Measurements from ENCODE around the gene ADIRF.
"Not testable (repeated sequence)": the region's sequence is repeated elsewhere in the genome, so short reads cannot be mapped to it uniquely, and the experiment has no call there.

ADIRF gene

DNA sequence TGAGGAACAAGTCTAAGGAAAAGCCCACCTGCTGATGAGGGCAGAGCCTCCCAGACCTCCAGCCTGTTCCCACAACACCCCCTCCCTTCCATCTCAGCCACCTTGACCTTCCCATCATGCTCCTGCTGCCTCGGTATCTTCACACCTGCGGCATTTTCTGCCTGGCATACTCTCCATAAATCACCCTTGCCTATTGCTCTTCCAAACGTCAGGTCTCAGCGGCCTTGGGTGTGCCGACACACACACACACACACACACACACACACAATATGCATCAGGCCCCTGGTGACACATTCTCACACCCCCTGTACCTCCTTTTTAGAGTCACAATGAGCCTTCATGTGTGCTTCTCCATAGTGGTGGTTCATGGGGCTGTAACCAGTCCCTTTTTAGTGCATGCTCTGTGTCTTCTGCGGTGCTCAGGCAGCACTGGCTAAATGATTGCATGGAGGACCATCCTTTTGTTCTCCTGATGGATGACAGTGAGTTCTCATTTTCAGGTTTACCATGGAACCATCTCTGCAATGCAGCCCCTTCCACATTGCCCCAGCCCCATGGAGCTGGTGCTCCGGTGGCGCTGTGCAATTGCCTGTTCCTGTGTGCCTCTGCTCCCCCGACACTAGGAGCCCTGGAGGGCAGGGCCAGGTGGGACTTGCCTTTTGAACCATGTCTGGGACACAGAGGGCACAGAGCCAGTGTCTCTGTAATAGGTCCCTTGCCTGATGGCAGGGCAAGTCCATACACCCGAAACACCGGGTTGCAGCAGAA is 4.5 kb downstream of the ADIRF start:
- no peak overlapping the region for H3K4me3 ChIP-seq (ENCODE audit: low read depth, low read length)
- DNase-seq (ENCODE audit: low read depth): no peak

DNA sequence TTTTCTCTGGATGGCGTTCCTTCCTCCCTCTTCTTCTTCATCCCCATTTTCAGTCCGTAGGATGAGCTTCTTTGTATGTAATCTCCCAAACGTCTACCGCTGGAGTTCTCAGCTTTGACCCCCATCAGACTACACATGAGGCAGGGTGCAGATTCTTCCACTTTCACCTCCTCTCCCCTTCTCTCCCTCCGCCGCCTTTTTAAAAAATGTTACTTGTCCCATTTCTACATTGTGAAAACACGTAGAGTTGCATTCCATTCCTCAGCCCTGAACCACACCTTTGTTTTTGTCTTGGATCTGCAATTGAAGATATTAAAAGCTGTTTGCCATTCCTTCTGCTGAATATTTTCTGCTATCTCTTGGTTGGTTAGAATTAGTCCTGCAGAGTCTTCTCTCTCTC is 6.2 kb downstream of the ADIRF start:
- TF ChIP-seq, protein P1, sequence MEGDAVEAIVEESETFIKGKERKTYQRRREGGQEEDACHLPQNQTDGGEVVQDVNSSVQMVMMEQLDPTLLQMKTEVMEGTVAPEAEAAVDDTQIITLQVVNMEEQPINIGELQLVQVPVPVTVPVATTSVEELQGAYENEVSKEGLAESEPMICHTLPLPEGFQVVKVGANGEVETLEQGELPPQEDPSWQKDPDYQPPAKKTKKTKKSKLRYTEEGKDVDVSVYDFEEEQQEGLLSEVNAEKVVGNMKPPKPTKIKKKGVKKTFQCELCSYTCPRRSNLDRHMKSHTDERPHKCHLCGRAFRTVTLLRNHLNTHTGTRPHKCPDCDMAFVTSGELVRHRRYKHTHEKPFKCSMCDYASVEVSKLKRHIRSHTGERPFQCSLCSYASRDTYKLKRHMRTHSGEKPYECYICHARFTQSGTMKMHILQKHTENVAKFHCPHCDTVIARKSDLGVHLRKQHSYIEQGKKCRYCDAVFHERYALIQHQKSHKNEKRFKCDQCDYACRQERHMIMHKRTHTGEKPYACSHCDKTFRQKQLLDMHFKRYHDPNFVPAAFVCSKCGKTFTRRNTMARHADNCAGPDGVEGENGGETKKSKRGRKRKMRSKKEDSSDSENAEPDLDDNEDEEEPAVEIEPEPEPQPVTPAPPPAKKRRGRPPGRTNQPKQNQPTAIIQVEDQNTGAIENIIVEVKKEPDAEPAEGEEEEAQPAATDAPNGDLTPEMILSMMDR (conservative IDR thresholded peaks at IDR 0.05; ENCODE audit: low read depth, low read length): no peak
- no peak overlapping the region for H3K4me3 ChIP-seq (ENCODE audit: low read depth, low read length)
- DNase-seq (ENCODE audit: low read depth): no peak

More for the DNA sequence above, 4.5 kb downstream of the ADIRF start:
- TF ChIP-seq, protein P1 (conservative IDR thresholded peaks at IDR 0.05; ENCODE audit: low read depth, low read length): no peak

DNA sequence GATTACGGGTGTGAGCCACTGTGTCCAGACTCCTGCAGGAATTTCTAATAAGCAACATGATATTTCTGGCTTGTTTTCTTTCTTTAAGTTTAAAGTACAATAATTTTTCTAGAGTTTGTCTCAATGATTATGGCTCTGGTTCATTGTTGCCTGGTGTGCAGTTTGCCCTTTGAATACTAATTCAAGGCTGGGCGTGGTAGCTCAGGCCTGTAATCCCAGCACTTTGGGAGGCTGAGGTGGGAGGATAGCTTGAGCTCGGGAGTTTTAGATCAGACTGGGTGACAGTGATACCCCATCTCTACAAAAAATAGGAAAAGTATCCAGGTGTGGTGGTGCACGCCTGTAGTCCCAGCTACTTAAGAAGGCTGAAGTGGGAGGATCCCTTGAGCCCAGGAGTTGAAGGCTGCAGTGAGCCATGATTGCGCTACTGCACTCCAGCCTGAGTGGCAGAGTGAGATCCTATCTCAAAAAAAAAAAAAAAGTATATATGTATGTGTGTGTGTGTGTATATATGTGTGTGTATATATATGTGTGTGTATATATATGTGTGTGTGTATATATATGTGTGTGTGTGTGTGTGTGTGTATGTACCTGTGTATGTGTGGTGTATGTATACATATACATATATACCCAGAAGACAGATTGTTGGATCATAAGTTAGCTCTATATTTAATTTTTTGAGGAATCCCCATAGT is 8.2 kb downstream of the ADIRF start:
- no peak for DNase-seq (ENCODE audit: low read depth)
- TF ChIP-seq, protein P1 (conservative IDR thresholded peaks at IDR 0.05; ENCODE audit: low read depth, low read length): no peak
- no peak overlapping the region for H3K4me3 ChIP-seq (ENCODE audit: low read depth, low read length)

DNA sequence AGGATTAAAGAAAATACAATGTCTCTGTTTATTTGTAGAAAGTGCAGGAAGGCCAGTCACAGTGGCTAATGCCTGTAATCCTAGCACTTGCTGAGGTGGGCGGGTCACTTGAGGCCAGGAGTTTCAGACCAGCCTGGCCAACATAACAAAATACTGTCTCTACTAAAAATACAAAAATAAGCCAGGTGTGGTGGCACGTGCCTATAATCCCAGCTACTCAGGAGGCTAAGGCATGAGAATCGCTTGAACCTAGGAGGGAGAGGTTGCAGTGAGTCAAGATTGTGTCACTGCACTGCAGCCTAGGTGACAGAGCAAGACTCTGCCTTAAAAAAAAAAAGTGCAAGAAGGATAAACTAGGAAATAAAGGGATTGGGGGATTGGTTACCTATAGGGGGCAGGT is 10.2 kb downstream of the ADIRF start:
- not testable (repeated sequence) for H3K4me3 ChIP-seq (ENCODE audit: low read depth, low read length); DNase-seq (ENCODE audit: low read depth)

DNA sequence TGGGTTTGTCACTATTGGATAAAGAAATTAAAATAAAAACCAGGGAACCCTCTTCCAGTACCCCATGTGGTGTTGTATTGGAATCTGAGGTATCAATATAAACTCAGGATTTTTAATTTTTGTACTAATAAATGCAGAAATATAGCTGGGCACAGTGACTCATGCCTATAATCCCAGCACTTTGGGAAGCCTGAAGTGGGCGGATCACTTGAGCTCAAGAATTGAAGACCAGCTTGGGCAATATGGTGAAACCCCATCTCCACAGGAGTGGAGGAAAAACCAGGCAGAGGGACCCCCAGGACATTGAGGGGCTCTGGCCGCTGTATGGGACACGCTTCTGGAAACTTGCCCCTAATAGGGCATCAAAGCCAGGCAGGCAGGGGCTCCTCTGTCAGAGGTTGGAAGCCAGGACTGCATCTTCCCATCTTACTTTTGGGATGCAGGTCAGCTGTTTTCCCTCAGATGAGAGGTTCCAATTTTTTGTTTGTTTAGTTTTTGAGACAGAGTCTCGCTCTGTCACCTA is 11.1 kb downstream of the ADIRF start:
- TF ChIP-seq, protein P1 (conservative IDR thresholded peaks at IDR 0.05; ENCODE audit: low read depth, low read length): no peak
- DNase-seq (ENCODE audit: low read depth): no peak
- no peak overlapping the region for H3K4me3 ChIP-seq (ENCODE audit: low read depth, low read length)

DNA sequence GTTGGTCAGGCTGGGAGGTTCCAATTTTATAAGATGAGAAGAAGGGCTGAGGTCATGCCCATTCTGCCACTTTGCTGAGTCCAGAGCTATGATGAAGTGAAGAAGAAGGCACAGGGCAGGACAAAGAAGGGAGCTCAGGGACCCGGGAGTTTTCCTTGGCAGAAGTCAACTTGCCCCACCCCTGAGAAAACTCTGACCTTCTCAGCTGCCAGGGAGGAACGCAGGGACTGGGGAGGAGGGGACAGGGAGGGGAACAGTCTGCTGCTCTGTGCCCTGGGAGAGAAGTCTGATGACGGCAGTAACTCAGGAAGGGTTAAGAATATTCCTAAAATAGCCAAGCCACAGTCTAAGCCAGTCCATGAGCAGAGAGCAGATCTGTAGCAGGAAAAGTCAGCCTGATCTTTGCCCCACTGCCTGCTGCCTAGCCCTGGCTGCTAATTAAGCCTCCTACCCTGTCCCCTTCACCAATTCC is 11.7 kb downstream of the ADIRF start:
- TF ChIP-seq, protein P1 (conservative IDR thresholded peaks at IDR 0.05; ENCODE audit: low read depth, low read length): no peak
- no peak for DNase-seq (ENCODE audit: low read depth)
- H3K4me3 ChIP-seq (ENCODE audit: low read depth, low read length): no peak overlapping the region

DNA sequence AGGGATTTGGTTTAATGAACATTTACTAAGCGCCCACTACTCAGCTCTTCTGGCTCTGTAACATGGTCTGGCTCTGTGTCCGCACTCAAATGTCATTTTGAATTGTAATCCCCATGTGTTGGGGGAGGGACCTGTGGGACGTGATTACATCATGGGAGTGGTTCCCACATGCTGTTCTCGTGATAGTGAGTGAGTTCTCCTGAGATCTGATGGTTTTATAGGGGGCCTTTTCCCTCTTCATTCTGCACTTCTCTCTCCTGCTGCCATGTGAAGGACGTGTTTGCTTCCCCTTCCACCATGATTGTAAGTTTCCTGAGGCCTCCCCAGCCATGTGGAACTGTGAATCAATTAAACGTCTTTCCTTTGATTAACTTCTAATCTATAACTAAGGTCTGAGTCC is 12.7 kb downstream of the ADIRF start:
- H3K4me3 ChIP-seq (ENCODE audit: low read depth, low read length); DNase-seq (ENCODE audit: low read depth): not testable (repeated sequence)

DNA sequence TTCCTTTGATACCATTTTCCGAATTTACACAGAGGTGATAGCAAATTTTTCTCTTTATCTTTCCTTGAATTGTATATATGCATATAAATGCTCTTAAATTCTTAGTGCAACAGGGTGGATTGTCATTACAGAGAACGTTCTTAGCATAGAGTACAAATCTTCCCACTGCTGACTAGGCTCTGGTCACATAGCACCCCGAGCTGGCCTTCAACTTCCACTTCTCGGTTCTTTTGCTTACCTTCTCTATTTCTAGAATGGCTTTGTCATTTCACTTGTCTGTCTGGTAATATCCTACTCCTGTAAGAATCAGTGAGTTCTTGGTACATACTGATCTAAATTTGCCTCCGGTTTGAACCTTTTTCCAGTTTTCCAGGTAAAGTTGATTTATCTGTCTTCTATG is 13.4 kb downstream of the ADIRF start:
- DNase-seq (ENCODE audit: low read depth): no peak
- H3K4me3 ChIP-seq (ENCODE audit: low read depth, low read length): no peak overlapping the region
- TF ChIP-seq, protein P1 (conservative IDR thresholded peaks at IDR 0.05; ENCODE audit: low read depth, low read length): no peak

DNA sequence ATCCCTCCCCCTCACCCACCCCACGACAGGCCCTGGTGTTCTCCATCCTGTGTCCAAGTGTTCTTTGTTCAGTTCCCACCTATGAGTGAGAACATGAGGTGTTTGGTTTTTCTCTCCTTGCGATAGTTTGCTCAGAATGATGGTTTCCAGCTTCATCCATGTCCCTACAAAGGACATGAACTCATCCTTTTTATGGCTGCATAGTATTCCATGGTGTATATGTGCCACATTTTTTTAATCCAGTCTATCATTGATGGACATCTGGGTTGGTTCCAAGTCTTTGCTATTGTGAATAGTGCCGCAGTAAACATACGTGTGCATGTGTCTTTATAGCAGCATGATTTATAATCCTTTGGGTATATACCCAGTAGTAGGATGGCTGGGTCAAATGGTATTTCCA is 16.2 kb downstream of the ADIRF start:
- not testable (repeated sequence) for H3K4me3 ChIP-seq (ENCODE audit: low read depth, low read length); DNase-seq (ENCODE audit: low read depth)
